Kidney epithelial cell (primary cell): Measurements from ENCODE around the gene ZNF319. TPM values are rescaled to one million over a fixed set of nuclear protein-coding genes. Genes with fewer than 3 reads are reported as not detected.

ENCODE experiments used
- DNase-seq: peaks from one replicate; pipeline ENCODE4 v3.0.0-alpha.2; 2010; ENCODE audit warnings: low read depth
- H3K27me3 ChIP-seq: 2 replicates; pipeline ENCODE4 v1.6.0; 2011; ENCODE audit warnings: low read length; ENCODE audit not compliant: control insufficient read depth, insufficient read depth
- H3K36me3 ChIP-seq: 2 replicates; pipeline ENCODE4 v1.5.1; 2011; ENCODE audit warnings: low read length; ENCODE audit not compliant: control insufficient read depth, insufficient read depth
- H3K4me3 ChIP-seq: 2 replicates; pipeline ENCODE4 v1.5.1; 2011; ENCODE audit warnings: low read depth, mild to moderate bottlenecking, control low read depth, low read length
- total RNA-seq: library from RNA; depleted of rRNA; stranded (reverse); fragments of >200 nt; gene quantifications from 2 replicates; pipeline ENCODE4 v1.2.3, GENCODE V29; 2015
- TF ChIP-seq, protein P1 (sequence below): IDR thresholded peaks from 2 replicates; pipeline ENCODE4 v1.5.1; 2011; ENCODE audit warnings: mild to moderate bottlenecking, moderate library complexity, low read length, control low read depth, inconsistent platforms; ENCODE audit not compliant: insufficient read depth, poor library complexity, severe bottlenecking

Gene ZNF319
- total RNA-seq, 1 donor from 2014 or later: 11.9 TPM

DNA sequence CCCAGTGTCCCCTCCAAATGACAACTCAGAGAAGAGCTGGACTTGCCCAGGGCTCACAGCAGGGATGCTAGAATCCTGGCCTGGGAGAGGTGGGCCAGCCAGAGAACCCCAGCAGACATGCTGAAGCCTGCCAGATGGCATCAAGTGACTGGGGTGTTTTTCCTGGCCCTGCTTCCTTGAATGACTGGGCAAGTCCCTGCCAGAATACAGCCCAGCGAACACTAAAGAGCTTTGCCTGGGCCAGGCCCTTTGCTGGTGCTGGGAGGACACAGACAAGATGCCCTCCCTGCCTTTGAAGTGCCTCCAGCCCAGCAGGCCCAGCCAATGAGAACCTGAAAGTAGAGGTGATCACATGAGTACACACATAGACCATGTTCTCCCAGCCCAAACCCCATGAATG, 11.5 kb downstream of the ZNF319 start:
- H3K36me3 ChIP-seq: peaks cover 2% of the 10 kb centered on the region
- H3K27me3 ChIP-seq: peaks cover 16% of the 10 kb centered on the region
- no peak for DNase-seq
- TF ChIP-seq, protein P1, sequence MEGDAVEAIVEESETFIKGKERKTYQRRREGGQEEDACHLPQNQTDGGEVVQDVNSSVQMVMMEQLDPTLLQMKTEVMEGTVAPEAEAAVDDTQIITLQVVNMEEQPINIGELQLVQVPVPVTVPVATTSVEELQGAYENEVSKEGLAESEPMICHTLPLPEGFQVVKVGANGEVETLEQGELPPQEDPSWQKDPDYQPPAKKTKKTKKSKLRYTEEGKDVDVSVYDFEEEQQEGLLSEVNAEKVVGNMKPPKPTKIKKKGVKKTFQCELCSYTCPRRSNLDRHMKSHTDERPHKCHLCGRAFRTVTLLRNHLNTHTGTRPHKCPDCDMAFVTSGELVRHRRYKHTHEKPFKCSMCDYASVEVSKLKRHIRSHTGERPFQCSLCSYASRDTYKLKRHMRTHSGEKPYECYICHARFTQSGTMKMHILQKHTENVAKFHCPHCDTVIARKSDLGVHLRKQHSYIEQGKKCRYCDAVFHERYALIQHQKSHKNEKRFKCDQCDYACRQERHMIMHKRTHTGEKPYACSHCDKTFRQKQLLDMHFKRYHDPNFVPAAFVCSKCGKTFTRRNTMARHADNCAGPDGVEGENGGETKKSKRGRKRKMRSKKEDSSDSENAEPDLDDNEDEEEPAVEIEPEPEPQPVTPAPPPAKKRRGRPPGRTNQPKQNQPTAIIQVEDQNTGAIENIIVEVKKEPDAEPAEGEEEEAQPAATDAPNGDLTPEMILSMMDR: no peak
- no peak overlapping the region for H3K4me3 ChIP-seq

DNA sequence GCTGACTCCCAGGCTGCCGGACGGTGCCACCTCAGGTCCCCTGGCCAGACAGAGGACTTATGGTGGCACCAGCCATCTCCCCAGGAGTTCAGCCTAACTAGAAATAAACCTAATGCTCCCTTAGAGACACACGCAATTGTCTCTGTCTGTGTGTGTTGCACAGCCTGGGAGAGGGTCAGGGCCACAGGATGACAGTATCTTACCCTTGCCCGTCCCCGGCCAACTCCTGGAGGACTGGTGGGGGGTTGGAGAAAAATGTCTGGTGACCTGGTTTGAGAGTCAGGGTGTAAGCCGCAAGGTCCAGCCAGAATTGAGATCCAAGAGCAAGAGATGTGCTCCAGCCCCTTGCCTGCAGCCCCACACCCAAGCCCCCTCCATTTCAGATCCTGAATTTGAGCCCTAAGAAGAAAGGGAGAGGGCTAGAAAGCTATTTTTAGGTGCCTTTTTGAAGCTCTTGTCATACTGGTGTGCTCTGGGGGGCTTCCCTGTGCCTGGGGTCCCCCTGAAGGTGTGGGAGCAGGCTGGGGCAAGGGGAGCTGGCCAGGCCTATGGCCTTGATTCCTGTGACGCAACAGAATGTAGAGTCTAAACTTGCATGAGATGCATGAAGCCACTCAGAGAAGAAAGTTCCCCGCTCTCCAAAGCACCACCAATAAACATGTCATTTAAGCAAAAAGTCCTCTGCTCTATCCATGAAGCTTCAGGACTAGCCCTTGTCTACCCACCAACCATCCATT, 12.9 kb downstream of the ZNF319 start:
- no peak for DNase-seq

DNA sequence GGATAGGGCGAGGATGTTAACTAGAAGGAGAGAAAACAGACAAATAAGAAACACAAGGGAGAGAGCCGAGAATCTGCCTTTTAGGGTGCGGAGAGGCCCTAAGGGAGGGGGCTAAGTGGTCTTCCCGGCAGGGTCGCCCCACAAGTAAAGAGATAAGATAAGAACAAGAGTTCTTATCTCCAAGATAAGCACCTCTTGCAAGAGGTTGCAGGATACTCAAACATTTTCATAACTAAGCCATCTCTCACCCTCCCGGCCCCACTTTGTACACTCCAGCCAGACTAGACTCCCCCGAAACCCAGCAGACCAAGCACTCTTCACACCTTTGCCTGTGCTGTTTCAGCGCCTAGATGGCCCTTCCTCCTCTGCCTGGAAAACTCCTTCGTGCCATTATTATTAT, 14.3 kb downstream of the ZNF319 start:
- no peak for DNase-seq
- TF ChIP-seq, protein P1: no peak
- H3K4me3 ChIP-seq: no peak overlapping the region

More for the DNA sequence above, 12.9 kb downstream of the ZNF319 start:
- no peaks in the 10 kb centered on the region for H3K36me3 ChIP-seq
- H3K27me3 ChIP-seq: peaks cover 16% of the 10 kb centered on the region
- no peak overlapping the region for H3K4me3 ChIP-seq
- TF ChIP-seq, protein P1: no peak

DNA sequence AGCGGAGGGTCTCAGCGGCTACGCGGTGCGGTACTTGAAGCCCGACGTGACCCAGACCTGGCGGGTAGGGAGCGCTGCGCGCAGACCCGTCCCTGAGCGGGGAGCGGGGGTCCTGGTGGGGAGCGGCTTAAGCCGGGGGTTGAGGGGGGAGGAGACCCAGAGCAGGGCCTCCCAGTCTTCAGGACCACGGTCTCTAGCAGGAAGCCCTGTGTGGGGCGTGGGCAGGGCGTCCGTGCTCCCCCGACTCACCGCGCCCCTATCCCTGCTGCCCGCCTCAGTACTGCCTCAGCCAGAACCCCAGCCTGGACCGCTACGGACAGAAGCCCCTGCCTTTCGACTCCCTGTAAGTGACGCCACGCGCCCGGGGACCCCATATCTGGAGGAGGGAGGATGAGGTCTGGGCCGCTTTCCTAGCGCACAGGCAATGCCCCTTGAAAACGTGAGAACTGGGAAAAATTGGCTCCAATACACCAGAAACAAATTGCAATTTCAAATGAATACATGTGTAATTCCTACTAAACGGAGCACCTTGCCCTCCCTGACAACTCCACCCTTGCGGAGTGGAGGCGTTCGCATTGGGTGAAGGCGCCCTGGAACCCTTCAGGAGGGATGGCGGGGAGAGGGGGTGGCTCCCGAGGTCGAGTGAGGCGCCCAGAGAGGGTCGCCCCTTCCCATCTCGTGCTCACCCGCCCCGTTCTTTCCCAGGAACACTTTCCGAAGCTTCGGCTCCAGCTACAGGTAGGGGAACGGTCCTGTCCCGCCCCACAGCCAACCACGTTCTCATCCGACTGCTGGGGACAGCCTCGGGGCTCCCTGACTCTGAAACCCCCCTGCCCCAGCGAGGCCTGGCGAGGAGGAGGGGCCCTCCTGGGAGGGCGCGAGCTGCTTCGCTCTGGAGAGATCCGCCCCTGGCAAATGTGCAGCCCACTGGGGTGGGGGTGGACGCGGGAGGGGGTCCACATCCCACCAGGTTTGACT, 15.0 kb downstream of the ZNF319 start:
- H3K4me3 ChIP-seq: peak overlapping the region; percentile 42
- no peak for DNase-seq
- TF ChIP-seq, protein P1: no peak
- peaks cover 16% of the 10 kb centered on the region for H3K27me3 ChIP-seq
- H3K36me3 ChIP-seq: no peaks in the 10 kb centered on the region

More for the DNA sequence above, 14.3 kb downstream of the ZNF319 start:
- H3K27me3 ChIP-seq: peaks cover 16% of the 10 kb centered on the region
- no peaks in the 10 kb centered on the region for H3K36me3 ChIP-seq

DNA sequence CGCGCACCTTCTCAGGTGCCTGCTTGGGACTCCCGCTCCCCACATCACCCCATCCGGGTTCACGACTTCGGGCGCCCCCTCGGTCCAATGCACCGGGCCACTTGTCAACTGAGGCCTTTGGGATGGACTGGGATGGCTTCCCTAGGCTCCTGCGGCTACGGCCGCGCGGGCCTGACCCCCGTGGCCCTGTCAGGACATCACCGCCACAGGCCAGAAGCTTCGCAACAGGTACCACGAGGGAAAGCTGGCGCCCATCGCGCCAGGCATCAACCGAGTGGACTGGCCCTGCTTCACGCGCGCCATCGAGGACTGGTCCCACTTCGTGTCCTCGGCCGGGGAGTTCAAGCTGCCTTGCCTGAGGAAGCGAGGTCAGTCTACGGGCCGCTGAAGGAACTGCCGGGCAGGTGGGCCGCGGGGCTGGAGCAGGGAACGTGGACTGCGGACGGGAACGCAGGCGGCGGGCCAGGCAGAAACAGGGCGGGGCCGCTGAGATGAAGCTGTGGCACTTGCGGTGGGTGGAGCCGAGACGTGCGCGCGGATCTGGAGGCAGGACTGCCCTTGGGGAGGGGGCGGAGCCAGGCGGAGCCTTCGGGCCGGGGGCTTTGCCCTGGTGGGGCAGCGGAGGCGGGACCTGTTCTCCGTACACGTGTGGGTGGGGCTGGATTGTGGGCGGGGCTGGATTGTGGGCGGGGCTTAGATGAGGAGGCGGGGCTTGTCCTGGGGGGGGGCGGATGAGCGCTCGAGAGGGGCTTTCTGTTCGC, 15.8 kb downstream of the ZNF319 start:
- Histone ChIP-seq H3K36me3 (no peaks in the 10 kb centered on the region), H3K4me3 (peak overlapping the region; percentile 42), H3K27me3 (peaks cover 16% of the 10 kb centered on the region)
- TF ChIP-seq, protein P1: no peak
- DNase-seq: peak; percentile 64
